Measurements from ENCODE around the gene FITM1.

FITM1 gene

GRCh38 chr14:24119691-24120090 is 10.8 kb upstream of the FITM1 start:
- no peak for DNase-seq (ENCODE audit: low read depth in 2 of 2)

- DNase-seq (ENCODE audit: low read depth in 2 of 2), result no peak
Observed at GRCh38 chr14:24121210-24121609, 9.2 kb upstream of the FITM1 start.

- DNase-seq (ENCODE audit: low read depth in 2 of 2), result no peak
Observed at GRCh38 chr14:24122416-24122815, 8.0 kb upstream of the FITM1 start.

GRCh38 chr14:24122898-24123297 is 7.6 kb upstream of the FITM1 start:
- no peak for DNase-seq (ENCODE audit: low read depth in 2 of 2)

- DNase-seq (ENCODE audit: low read depth in 2 of 2), result no peak
Observed at GRCh38 chr14:24123424-24124417, 6.7 kb upstream of the FITM1 start.

- DNase-seq (ENCODE audit: low read depth in 2 of 2), result no peak
Observed at GRCh38 chr14:24126939-24127338, 3.5 kb upstream of the FITM1 start.

- no peak for DNase-seq (ENCODE audit: low read depth in 2 of 2)
Observed at GRCh38 chr14:24127673-24128072, 2.8 kb upstream of the FITM1 start.

GRCh38 chr14:24129410-24129998 is 955 bp upstream of the FITM1 start:
- DNase-seq (ENCODE audit: low read depth in 2 of 2), result no peak

- DNase-seq (ENCODE audit: low read depth in 2 of 2), result no peak
Observed at GRCh38 chr14:24130717-24131548, 474 bp downstream of the FITM1 start.

- no peak for DNase-seq (ENCODE audit: low read depth in 2 of 2)
Observed at GRCh38 chr14:24131549-24131966, 1.1 kb downstream of the FITM1 start.

- no peak for DNase-seq (ENCODE audit: low read depth in 2 of 2)
Observed at GRCh38 chr14:24132061-24132685, 1.7 kb downstream of the FITM1 start.

- no peak for DNase-seq (ENCODE audit: low read depth in 2 of 2)
Observed at GRCh38 chr14:24132976-24133375, 2.5 kb downstream of the FITM1 start.

GRCh38 chr14:24133735-24134134 is 3.3 kb downstream of the FITM1 start:
- no peak for DNase-seq (ENCODE audit: low read depth in 2 of 2)

- no peak for DNase-seq (ENCODE audit: low read depth in 2 of 2)
Observed at GRCh38 chr14:24135584-24135833, 5.0 kb downstream of the FITM1 start.

- peak; percentile 44 to 58 for DNase-seq (ENCODE audit: low read depth in 2 of 2)
Observed at GRCh38 chr14:24135834-24136683, 5.6 kb downstream of the FITM1 start, which contains the start of gene PSME1. TSS of gene PSME1 (plus strand) at chr14:24136194. CDS start at chr14:24136263, 69 bp downstream.

GRCh38 chr14:24136684-24137528 is 6.4 kb downstream of the FITM1 start:
- no peak for DNase-seq (ENCODE audit: low read depth in 2 of 2)

- no peak for DNase-seq (ENCODE audit: low read depth in 2 of 2)
Observed at GRCh38 chr14:24137529-24138395, 7.3 kb downstream of the FITM1 start.

GRCh38 chr14:24138396-24139271 is 8.2 kb downstream of the FITM1 start:
- DNase-seq (ENCODE audit: low read depth in 2 of 2), result no peak
